Endothelial cell of umbilical vein (primary cell): Measurements from ENCODE around the gene LGR6. TPM values are rescaled to one million over a fixed set of nuclear protein-coding genes. Genes with fewer than 3 reads are reported as not detected.

Experiments used
- BruUV-seq: library from RNA; stranded (reverse); fragments of 400-500 nt; replicated peaks from 2 replicates; lab custom pipeline; 2021; lab: Mats Ljungman, UMichigan
- CTCF ChIA-PET: fragments of 300-600, 350-600 bp; sonication (Branson Sonifier 250); formaldehyde crosslinking; loops from one replicate; lab custom pipeline; 2021; ENCODE audit warnings: antibody characterized with exemption, inconsistent platforms; lab: Charles Lee
- POLR2A ChIA-PET: fragments of 300-600, 350-600 bp; sonication (Branson Sonifier 250); formaldehyde crosslinking; loops from one replicate; lab custom pipeline; 2021; ENCODE audit warnings: antibody characterized with exemption, inconsistent platforms; lab: Charles Lee
- DNase-seq: peaks from one replicate; pipeline ENCODE4 v3.0.0-alpha.2; 2011; ENCODE audit warnings: low read depth, low spot score
- FAIRE-seq: peaks from 2 replicates; lab custom pipeline; 2011; peaks lifted over from hg19 to GRCh38; lab: Jason Lieb, UNC
- H2AFZ ChIP-seq: 2 replicates; pipeline ENCODE4 v1.6.0; 2012; ENCODE audit warnings: low read depth, low read length, control low read depth, inconsistent platforms
- H3K27ac ChIP-seq: 2 replicates; pipeline ENCODE4 v1.5.1; 2011; ENCODE audit warnings: low read depth, mild to moderate bottlenecking, control low read depth, low read length, moderate library complexity; ENCODE audit not compliant: insufficient read depth
- H3K27me3 ChIP-seq, 2 experiments: 2 replicates each; pipeline versions ENCODE4 v1.6.0 to v1.6.1; 2011; ENCODE audit warnings: low read length in 2 of 2, mixed read lengths in 1 of 2; ENCODE audit not compliant: control insufficient read depth in 2 of 2, insufficient read depth in 2 of 2
- H3K36me3 ChIP-seq, 2 experiments: 2 replicates in 1 of 2; 3 replicates in 1 of 2; pipeline ENCODE4 v1.5.1; 2011; ENCODE audit warnings: low read length in 2 of 2, mild to moderate bottlenecking in 1 of 2, moderate library complexity in 1 of 2; ENCODE audit not compliant: control insufficient read depth in 2 of 2, insufficient read depth in 2 of 2; ENCODE audit errors: extremely low read depth in 1 of 2
- H3K4me1 ChIP-seq: 3 replicates; pipeline ENCODE4 v1.5.1; 2011; ENCODE audit warnings: mild to moderate bottlenecking, low read length; ENCODE audit not compliant: control insufficient read depth, insufficient read depth; ENCODE audit errors: extremely low read depth
- H3K4me2 ChIP-seq: 2 replicates; pipeline ENCODE4 v1.6.1; 2011; ENCODE audit warnings: low read length, control low read depth, mixed read lengths; ENCODE audit not compliant: insufficient read depth
- H3K4me3 ChIP-seq, 3 experiments: fragments of 200-600 bp in 1 of 3; sonication (generic), shearing (Covaris generic) in 1 of 3; replicated peaks in 1 of 3; 2 replicates each; pipeline ENCODE4 v1.5.1; 2011 to 2016; ENCODE audit warnings: control low read depth in 3 of 3, low read length in 3 of 3, mild to moderate bottlenecking in 2 of 3, inconsistent platforms in 1 of 3, low read depth in 1 of 3, moderate library complexity in 1 of 3; ENCODE audit not compliant: insufficient read depth in 1 of 3
- H3K79me2 ChIP-seq: 2 replicates; pipeline ENCODE4 v1.6.0; 2012; ENCODE audit warnings: low read length, inconsistent platforms; ENCODE audit not compliant: control insufficient read depth, insufficient read depth
- H3K9ac ChIP-seq: replicated peaks from 2 replicates; pipeline ENCODE3; 2011; ENCODE audit warnings: low read length, control low read depth; ENCODE audit not compliant: insufficient read depth; ENCODE audit errors: extremely low read depth
- H3K9me1 ChIP-seq: replicated peaks from 3 replicates; pipeline ENCODE4 v1.6.0; 2011; ENCODE audit warnings: mild to moderate bottlenecking, low read length; ENCODE audit not compliant: control insufficient read depth, insufficient read depth; ENCODE audit errors: extremely low read depth
- H3K9me3 ChIP-seq: replicated peaks from 2 replicates; pipeline ENCODE4 v1.5.1; 2012; ENCODE audit warnings: low read length, inconsistent platforms; ENCODE audit not compliant: control insufficient read depth, insufficient read depth
- H4K20me1 ChIP-seq: replicated peaks from 2 replicates; pipeline ENCODE3; 2011; ENCODE audit warnings: mild to moderate bottlenecking, low read length; ENCODE audit not compliant: control insufficient read depth, insufficient read depth; ENCODE audit errors: extremely low read depth
- CTCF ChIP-seq, 2 donors: IDR thresholded peaks; 1 replicate in 1 of 2; 2 replicates in 1 of 2; pipeline ENCODE4 v1.5.1; 2011; ENCODE audit warnings: low read length in 2 of 2, mild to moderate bottlenecking in 2 of 2, moderate library complexity in 2 of 2, control low read depth in 1 of 2, inconsistent platforms in 1 of 2, low read depth in 1 of 2; ENCODE audit not compliant: insufficient read depth in 1 of 2; ENCODE audit errors: extremely low read depth in 1 of 2
- EZH2 ChIP-seq: IDR thresholded peaks from 2 replicates; pipeline ENCODE4 v1.6.1; 2012; ENCODE audit warnings: borderline replicate concordance, low read depth, mild to moderate bottlenecking, moderate library complexity, low read length, inconsistent platforms; ENCODE audit not compliant: severe bottlenecking
- FOS ChIP-seq: IDR thresholded peaks from 2 replicates; pipeline ENCODE4 v1.6.1; 2011; ENCODE audit warnings: mild to moderate bottlenecking, low read length, moderate library complexity, borderline replicate concordance; ENCODE audit not compliant: insufficient read depth
- GATA2 ChIP-seq: IDR thresholded peaks from 2 replicates; pipeline ENCODE4 v1.7.0; 2011; ENCODE audit warnings: low read depth, mild to moderate bottlenecking, moderate library complexity, mixed read lengths, low read length; ENCODE audit not compliant: insufficient read length, insufficient read depth
- JUN ChIP-seq: IDR thresholded peaks from 2 replicates; pipeline ENCODE4 v1.6.1; 2011; ENCODE audit warnings: borderline replicate concordance, low read depth; ENCODE audit not compliant: insufficient read length, insufficient read depth
- MYC ChIP-seq: IDR thresholded peaks from one replicate; pipeline ENCODE4 v1.6.1; 2011; ENCODE audit warnings: mild to moderate bottlenecking, low read depth, low read length
- POLR2A ChIP-seq: IDR thresholded peaks from 2 replicates; pipeline ENCODE4 v1.6.1; 2012; ENCODE audit warnings: low read depth, mild to moderate bottlenecking, control low read depth, low read length
- POLR2AphosphoS5 ChIP-seq: IDR thresholded peaks from 2 replicates; pipeline ENCODE4 v1.6.1; 2012; ENCODE audit warnings: low read depth, mild to moderate bottlenecking, control low read depth, low read length, moderate library complexity; ENCODE audit not compliant: insufficient read depth
- dilution Hi-C: fragments of 300-500 bp; cut with MboI; formaldehyde crosslinking; loops from one replicate; pipeline ENCODE4 v1.15.0; 2019; ENCODE audit warnings: low sequenced_read_pairs; ENCODE audit not compliant: extremely low pct_ligation_motif_present
- intact Hi-C: fragments of 100-400 bp; cut with micrococcal nuclease; formaldehyde crosslinking; loops from one replicate; pipeline ENCODE4 v1.10.0; 2022
- polyA plus RNA-seq, 4 experiments: library from polyadenylated mRNA; depleted of rRNA in 3 of 4; stranded (reverse) in 3 of 4; unstranded in 1 of 4; fragments of >200 nt; gene quantifications; 2 replicates each; pipeline versions ENCODE4 v1.2.1 to v1.2.3, GENCODE V29; 2011 to 2012; ENCODE audit warnings: missing spikeins in 1 of 4
- total RNA-seq: library from RNA; stranded (reverse); gene quantifications from 2 replicates; pipeline ENCODE4 v1.2.3, GENCODE V29; 2021
- TF ChIP-seq, protein P1 (sequence below): IDR thresholded peaks from 2 replicates; pipeline ENCODE4 v1.6.1; 2011; ENCODE audit not compliant: insufficient read depth, insufficient read length

Gene LGR6
- total and polyA plus RNA-seq, 2 donors (not counting 3 experiments of a cell fraction or from before 2014, with no cell fraction given) = not detected

DNA sequence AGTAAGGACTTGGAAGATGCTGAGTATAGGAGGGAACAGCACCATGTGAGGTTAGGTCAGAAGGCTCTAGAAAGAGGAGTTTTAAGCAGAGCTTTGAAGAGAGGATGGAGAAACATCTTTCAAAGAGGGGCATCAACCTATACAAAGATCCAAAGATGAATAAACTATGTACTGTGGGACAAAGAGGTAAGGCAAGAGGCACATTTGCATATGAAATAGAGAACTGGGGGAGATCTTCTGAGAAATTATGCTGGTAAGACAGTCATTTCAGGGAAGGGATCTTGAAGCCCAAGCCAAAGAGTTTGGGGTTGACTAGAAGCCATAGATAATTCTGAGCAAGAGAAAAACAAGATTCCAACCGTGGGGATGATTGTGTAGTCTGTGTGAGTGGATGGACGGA lies 70.0 kb downstream of the LGR6 start:
- Histone ChIP-seq H3K4me1 (no peaks in the 10 kb centered on the region), H3K4me3 (no peak overlapping the region), H3K36me3 (no peaks in the 10 kb centered on the region), H3K79me2 (no peaks in the 10 kb centered on the region), H3K9ac (no peak overlapping the region), H3K9me3 (no peaks in the 10 kb centered on the region), H2AFZ (no peak overlapping the region), H3K9me1 (no peaks in the 10 kb centered on the region), H4K20me1 (no peaks in the 10 kb centered on the region), H3K27ac (no peak overlapping the region), H3K4me2 (no peak overlapping the region), H3K27me3 (peaks cover 40 to 57% of the 10 kb centered on the region in 2 experiments)
- no peak for DNase-seq
- CTCF ChIA-PET = interaction anchor here (1.2 to 3.0 kb wide), 3 partner anchors 11 to 73 kb away, joined by 3 to 11 read pairs (median 3); no protein-coding TSS in a partner anchor
- BruUV-seq = no TSS peak
- intact Hi-C loops (no loop called here), dilution Hi-C loops (no loop called here)
- POLR2A ChIA-PET = no interaction called here
- TF ChIP-seq POLR2A (no peak), POLR2AphosphoS5 (no peak), MYC (no peak)
- no peak for FAIRE-seq

DNA sequence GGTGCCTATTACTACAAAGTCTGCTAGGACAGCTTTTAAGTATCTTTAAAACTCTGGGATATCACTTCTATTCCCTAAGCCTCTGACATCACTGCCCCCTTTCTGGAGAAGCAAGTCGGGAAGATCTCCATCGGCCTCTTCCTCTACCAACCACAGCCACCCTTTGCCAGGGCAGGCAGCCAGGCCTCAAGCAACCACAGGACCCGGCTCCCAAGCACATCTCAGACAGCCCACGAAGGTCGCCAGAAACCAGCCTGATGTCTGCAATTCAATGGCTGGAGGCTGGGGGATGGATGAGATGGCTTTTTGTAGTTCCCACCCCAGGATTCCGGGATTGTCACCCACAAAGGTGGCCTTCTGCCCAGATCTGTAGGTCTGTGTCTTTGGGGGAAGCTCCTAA lies 70.7 kb downstream of the LGR6 start:
- CTCF ChIA-PET = interaction anchor here (1.2 to 3.0 kb wide), 3 partner anchors 10 to 72 kb away, joined by 3 to 11 read pairs (median 4); no protein-coding TSS in a partner anchor
- no peak overlapping the region for H2AFZ ChIP-seq

More for the DNA sequence above, 70.7 kb downstream of the LGR6 start:
- Histone ChIP-seq H3K27me3 (peaks cover 41 to 53% of the 10 kb centered on the region in 2 experiments), H3K79me2 (no peaks in the 10 kb centered on the region), H3K27ac (no peak overlapping the region), H3K4me1 (no peaks in the 10 kb centered on the region), H3K36me3 (no peaks in the 10 kb centered on the region), H3K9me3 (no peaks in the 10 kb centered on the region), H4K20me1 (no peaks in the 10 kb centered on the region), H3K9ac (no peak overlapping the region), H3K4me2 (no peak overlapping the region), H3K4me3 (no peak overlapping the region), H3K9me1 (no peaks in the 10 kb centered on the region)
- FAIRE-seq (no peak), DNase-seq (no peak)
- dilution Hi-C loops (no loop called here), intact Hi-C loops (no loop called here)
- POLR2A ChIA-PET = no interaction called here
- BruUV-seq = no TSS peak
- TF ChIP-seq FOS (no peak), POLR2AphosphoS5 (no peak), JUN (no peak), MYC (no peak), CTCF (IDR thresholded peaks at IDR 0.05; ENCODE audit: extremely low read depth in 1 of 2, insufficient read depth in 1 of 2, low read depth in 1 of 2, low read length in 2 of 2) (no peak), GATA2 (no peak), EZH2 (no peak), POLR2A (no peak)
- TF ChIP-seq, protein P1, sequence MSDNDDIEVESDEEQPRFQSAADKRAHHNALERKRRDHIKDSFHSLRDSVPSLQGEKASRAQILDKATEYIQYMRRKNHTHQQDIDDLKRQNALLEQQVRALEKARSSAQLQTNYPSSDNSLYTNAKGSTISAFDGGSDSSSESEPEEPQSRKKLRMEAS = no peak
